ENCODE measurements around the gene SLC8A1.

DNA sequence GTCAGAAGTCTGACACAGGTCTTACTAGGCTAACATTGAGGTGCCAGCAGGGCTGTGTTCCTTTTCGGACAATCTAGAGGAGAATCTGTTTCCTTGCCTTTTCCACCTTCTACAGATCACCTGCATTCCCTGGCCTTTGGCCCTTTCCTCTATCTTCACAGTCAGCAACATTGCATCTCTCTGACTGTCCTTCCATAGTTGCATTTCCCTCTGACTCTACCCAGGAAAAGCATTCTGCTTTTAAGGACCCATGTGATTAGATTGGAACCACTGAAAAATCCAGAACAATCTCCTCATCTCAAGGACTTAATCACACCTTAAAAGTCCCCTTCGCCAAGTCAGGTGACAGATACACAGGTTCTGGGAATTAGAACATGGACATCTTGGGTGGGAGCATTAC is 181.5 kb downstream of the SLC8A1 start:
- TF ChIP-seq POLR2A (IDR thresholded peaks at IDR 0.05; ENCODE audit: low read length) (no peak), GATA1 (IDR thresholded peaks at IDR 0.05; ENCODE audit: low read depth, low read length) (no peak)

All from erythroblast (primary cell).